ENCODE results near the gene HTT.
"Not testable (repeated sequence)": the region's sequence is repeated elsewhere in the genome, so short reads cannot be mapped to it uniquely, and the experiment has no call there.

HTT gene

GRCh38 chr4:3085948-3086670, 11.6 kb downstream of the HTT start:
- no peak for DNase-seq

GRCh38 chr4:3087115-3087797, 12.8 kb downstream of the HTT start:
- no peak for DNase-seq

GRCh38 chr4:3091464-3091863, 17.0 kb downstream of the HTT start:
- no peak for DNase-seq

GRCh38 chr4:3094701-3095100, 20.2 kb downstream of the HTT start:
- not testable (repeated sequence) for DNase-seq

GRCh38 chr4:3096202-3096601, 21.7 kb downstream of the HTT start:
- DNase-seq = no peak

- no peak for DNase-seq
Measured at GRCh38 chr4:3098346-3098745, 23.9 kb downstream of the HTT start.

- DNase-seq = peak; percentile 91
Measured at GRCh38 chr4:3106339-3107186, 32.1 kb downstream of the HTT start.

GRCh38 chr4:3107271-3107670, 32.8 kb downstream of the HTT start:
- DNase-seq = no peak

- DNase-seq = no peak
Measured at GRCh38 chr4:3107691-3108121, 33.2 kb downstream of the HTT start.

- no peak for DNase-seq
Measured at GRCh38 chr4:3108211-3108610, 33.7 kb downstream of the HTT start.

- DNase-seq = no peak
Measured at GRCh38 chr4:3111461-3111860, 37.0 kb downstream of the HTT start.

- DNase-seq = no peak
Measured at GRCh38 chr4:3112201-3112600, 37.7 kb downstream of the HTT start.

GRCh38 chr4:3112609-3113469, 38.4 kb downstream of the HTT start:
- DNase-seq = no peak

- no peak for DNase-seq
Measured at GRCh38 chr4:3114377-3114776, 39.9 kb downstream of the HTT start.

GRCh38 chr4:3115637-3116270, 41.3 kb downstream of the HTT start:
- DNase-seq = no peak

- DNase-seq = no peak
Measured at GRCh38 chr4:3116955-3117354, 42.5 kb downstream of the HTT start.

- DNase-seq = no peak
Measured at GRCh38 chr4:3118312-3118711, 43.8 kb downstream of the HTT start.

- no peak for DNase-seq
Measured at GRCh38 chr4:3119464-3119863, 45.0 kb downstream of the HTT start.

- DNase-seq = no peak
Measured at GRCh38 chr4:3121110-3121509, 46.6 kb downstream of the HTT start.

GRCh38 chr4:3121596-3121995, 47.1 kb downstream of the HTT start:
- DNase-seq = no peak

GRCh38 chr4:3122081-3122563, 47.6 kb downstream of the HTT start:
- DNase-seq = no peak

GRCh38 chr4:3123181-3123671, 48.7 kb downstream of the HTT start:
- DNase-seq = no peak
